ENCODE results near the gene MAPK8IP1.

The MAPK8IP1 gene

DNA sequence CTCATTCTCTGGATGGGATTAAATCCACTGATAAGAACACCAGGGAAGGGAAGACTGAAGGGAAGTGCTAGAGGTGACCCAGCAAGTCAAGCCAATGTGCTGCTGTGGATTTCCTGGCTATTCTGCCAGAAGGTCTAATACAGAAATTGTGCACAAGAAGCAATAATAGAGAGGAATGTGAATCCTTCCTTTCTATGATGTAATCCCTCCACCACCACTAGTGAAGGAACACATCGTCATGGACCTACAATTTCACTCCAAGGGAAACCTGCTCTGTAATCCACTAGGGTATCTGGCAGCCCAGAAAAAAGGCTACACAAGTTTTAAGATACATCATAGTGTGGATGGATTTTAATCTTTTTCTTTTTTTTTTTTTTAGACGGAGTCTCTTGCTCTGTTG is 54.4 kb downstream of the MAPK8IP1 start:
- peaks cover 0 to 32% of the 10 kb centered on the region in 2 experiments; a peak in 1 of 3 replicates for H3K36me3 ChIP-seq (ENCODE audit: control insufficient read depth in 2 of 2, insufficient read depth in 1 of 2, low read length in 2 of 2)
- H3K4me3 ChIP-seq (ENCODE audit: low read depth, low read length), result no peak overlapping the region
- POLR2A ChIA-PET, result interaction anchor here (0.6 kb wide), 1 partner anchor 11 kb away, joined by 3 read pairs; no protein-coding TSS in a partner anchor
- H3K4me1 ChIP-seq (ENCODE audit: control insufficient read depth, insufficient read depth, low read length), result no peaks in the 10 kb centered on the region
- CTCF ChIA-PET, result no interaction called here
- no peak overlapping the region for H3K27ac ChIP-seq (ENCODE audit: extremely low read depth, low read depth, low read length)
- TF ChIP-seq GLIS1 (tag by site-specific recombination; IDR thresholded peaks at IDR 0.05) (no peak), PRDM1 (tag by site-specific recombination; IDR thresholded peaks at IDR 0.05) (0 out of 2 replicates have a peak, but pooled peaks have one; percentile 27)
- TF ChIP-seq, protein P1, sequence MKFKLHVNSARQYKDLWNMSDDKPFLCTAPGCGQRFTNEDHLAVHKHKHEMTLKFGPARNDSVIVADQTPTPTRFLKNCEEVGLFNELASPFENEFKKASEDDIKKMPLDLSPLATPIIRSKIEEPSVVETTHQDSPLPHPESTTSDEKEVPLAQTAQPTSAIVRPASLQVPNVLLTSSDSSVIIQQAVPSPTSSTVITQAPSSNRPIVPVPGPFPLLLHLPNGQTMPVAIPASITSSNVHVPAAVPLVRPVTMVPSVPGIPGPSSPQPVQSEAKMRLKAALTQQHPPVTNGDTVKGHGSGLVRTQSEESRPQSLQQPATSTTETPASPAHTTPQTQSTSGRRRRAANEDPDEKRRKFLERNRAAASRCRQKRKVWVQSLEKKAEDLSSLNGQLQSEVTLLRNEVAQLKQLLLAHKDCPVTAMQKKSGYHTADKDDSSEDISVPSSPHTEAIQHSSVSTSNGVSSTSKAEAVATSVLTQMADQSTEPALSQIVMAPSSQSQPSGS (tag by site-specific recombination; IDR thresholded peaks at IDR 0.05; ENCODE audit: low read depth), result 0 out of 2 replicates have a peak, but pooled peaks have one; percentile 10
- H3K9me3 ChIP-seq (ENCODE audit: control insufficient read depth, insufficient read depth, low read depth, low read length), result no peaks in the 10 kb centered on the region

DNA sequence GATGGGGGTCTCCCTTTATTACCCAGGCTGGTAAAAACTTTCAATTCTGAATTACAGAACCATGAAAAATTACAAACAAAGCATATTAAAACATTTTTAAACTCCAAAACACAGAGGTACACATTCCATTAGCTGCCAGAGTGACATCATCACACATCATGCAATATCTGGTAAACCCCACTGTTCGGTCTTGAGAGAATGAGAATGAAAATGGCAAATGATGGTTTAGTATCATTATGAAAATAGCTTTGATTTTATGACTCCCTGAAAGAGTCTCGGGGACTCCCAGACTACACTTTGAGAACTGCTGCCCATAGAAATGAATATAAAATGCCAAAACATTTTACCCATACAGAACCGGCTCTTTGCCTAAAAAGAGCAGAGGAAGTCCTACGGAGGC is 55.8 kb downstream of the MAPK8IP1 start:
- no peak for TF ChIP-seq ZFP3 (tag by site-specific recombination; IDR thresholded peaks at IDR 0.05; ENCODE audit: low read depth)
- TF ChIP-seq TRIM28 (IDR thresholded peaks at IDR 0.05; ENCODE audit: borderline replicate concordance, low read length), result no peak
- TF ChIP-seq ZNF555 (tag by site-specific recombination; conservative IDR thresholded peaks at IDR 0.05), result no peak
- TF ChIP-seq BCL11B (tag by site-specific recombination; IDR thresholded peaks at IDR 0.05; ENCODE audit: low read depth), result no peak
- POLR2A ChIA-PET, result interaction anchor here (0.8 kb wide), 1 partner anchor 24 kb away, joined by 3 read pairs; the partner anchor contains the start of gene PEX16
- no peak overlapping the region for H3K27ac ChIP-seq (ENCODE audit: extremely low read depth, low read depth, low read length)
- H3K9me3 ChIP-seq (ENCODE audit: control insufficient read depth, insufficient read depth, low read depth, low read length), result no peaks in the 10 kb centered on the region
- CTCF ChIA-PET, result interaction anchor here (0.6 to 1.7 kb wide), 4 partner anchors 23 to 69 kb away, joined by 3 to 5 read pairs (median 4); no protein-coding TSS in a partner anchor
- peaks cover 0 to 31% of the 10 kb centered on the region in 2 experiments; a peak in 1 of 3 replicates for H3K36me3 ChIP-seq (ENCODE audit: control insufficient read depth in 2 of 2, insufficient read depth in 1 of 2, low read length in 2 of 2)
- no peaks in the 10 kb centered on the region for H3K4me1 ChIP-seq (ENCODE audit: control insufficient read depth, insufficient read depth, low read length)
- H3K4me3 ChIP-seq (ENCODE audit: low read depth, low read length), result no peak overlapping the region

- ChIA-PET CTCF (interaction anchor here (0.7 to 1.7 kb wide), 3 partner anchors 22 to 100 kb away, joined by 3 to 9 read pairs (median 5); no protein-coding TSS in a partner anchor), POLR2A (interaction anchor here (0.5 kb wide), 1 partner anchor 118 kb away, joined by 3 read pairs; no protein-coding TSS in a partner anchor)
- Histone ChIP-seq H3K27ac (ENCODE audit: extremely low read depth, low read depth, low read length) (no peak overlapping the region), H3K36me3 (ENCODE audit: control insufficient read depth in 2 of 2, insufficient read depth in 1 of 2, low read length in 2 of 2) (peaks cover 0 to 30% of the 10 kb centered on the region in 2 experiments; a peak in 1 of 3 replicates), H3K4me3 (ENCODE audit: low read depth, low read length) (no peak overlapping the region), H3K4me1 (ENCODE audit: control insufficient read depth, insufficient read depth, low read length) (no peaks in the 10 kb centered on the region), H3K9me3 (ENCODE audit: control insufficient read depth, insufficient read depth, low read depth, low read length) (no peaks in the 10 kb centered on the region)
- TF ChIP-seq ZNF529 (tag by site-specific recombination; IDR thresholded peaks at IDR 0.05; ENCODE audit: insufficient replicate concordance), result no peak
- TF ChIP-seq ZBTB48 (tag by site-specific recombination; IDR thresholded peaks at IDR 0.05), result no peak
- TF ChIP-seq ZNF473 (tag by site-specific recombination; IDR thresholded peaks at IDR 0.05), result no peak
- no peak for TF ChIP-seq ZNF623 (tag by site-specific recombination; IDR thresholded peaks at IDR 0.05)
- no peak for TF ChIP-seq ZIC2 (tag by site-specific recombination; IDR thresholded peaks at IDR 0.05)
- TF ChIP-seq TRIM28 (IDR thresholded peaks at IDR 0.05; ENCODE audit: borderline replicate concordance, low read length), result no peak
- TF ChIP-seq ZNF701 (tag by site-specific recombination; IDR thresholded peaks at IDR 0.05), result no peak
- no peak for TF ChIP-seq SP3 (tag by site-specific recombination; IDR thresholded peaks at IDR 0.05)
- no peak for TF ChIP-seq ZNF266 (tag by site-specific recombination; IDR thresholded peaks at IDR 0.05; ENCODE audit: low read depth)
- no peak for TF ChIP-seq ZNF132 (tag by site-specific recombination; IDR thresholded peaks at IDR 0.05; ENCODE audit: borderline replicate concordance)
- no peak for TF ChIP-seq ZNF549 (tag by site-specific recombination; IDR thresholded peaks at IDR 0.05)
- no peak for TF ChIP-seq KLF10 (tag by site-specific recombination; IDR thresholded peaks at IDR 0.05)
- no peak for TF ChIP-seq ZNF114 (tag by site-specific recombination; IDR thresholded peaks at IDR 0.05)
- no peak for TF ChIP-seq ZNF558 (tag by site-specific recombination; IDR thresholded peaks at IDR 0.05)
- TF ChIP-seq ZNF555 (tag by site-specific recombination; conservative IDR thresholded peaks at IDR 0.05), result no peak
These were observed 56.9 kb downstream of the MAPK8IP1 start for GRCh38 chr11:45942381-45942780.

Measured in HEK293 (cell line).